ENCODE data around the gene FAM110A. TPM values are rescaled to one million over a fixed set of nuclear protein-coding genes. Genes with fewer than 3 reads are reported as not detected.
"Not testable (repeated sequence)": the region's sequence is repeated elsewhere in the genome, so short reads cannot be mapped to it uniquely, and the experiment has no call there.

The FAM110A gene
- total and polyA plus RNA-seq, 7 donors, result 0.83 to 3.4 (median 2.4) TPM

- intact Hi-C loops (cut with DNase I), result no loop called here
- DNase-seq (peak; percentile 49 to 87), ATAC-seq (peak in 3 of 4 donors; percentile 53 to 86 (median 79))
- peaks cover 14% of the 10 kb centered on the region for H3K4me1 ChIP-seq
- no peaks in the 10 kb centered on the region for H3K36me3 ChIP-seq (ENCODE audit: insufficient read depth in 1 of 2, low read depth in 1 of 2)
- H3K4me3 ChIP-seq, result no peak overlapping the region
- 32 to 34% (median 33%) methylated on average over 6 of the region's 6 CpGs for WGBS, 3 donors
- no peaks in the 10 kb centered on the region for H3K27me3 ChIP-seq (ENCODE audit: insufficient read depth in 3 of 3, low read length in 2 of 3)
- H3K27ac ChIP-seq, result no peak overlapping the region
- no peaks in the 10 kb centered on the region for H3K9me3 ChIP-seq
- no peak for TF ChIP-seq CTCF (IDR thresholded peaks at IDR 0.05)
These were observed 57.7 kb downstream of the FAM110A start for GRCh38 chr20:891058-891705.

- intact Hi-C loops (cut with DNase I), result no loop called here
- TF ChIP-seq CTCF (IDR thresholded peaks at IDR 0.05), result no peak
- WGBS, 3 donors, result 58 to 76% (median 68%) methylated on average over 4 of the region's 4 CpGs
- Histone ChIP-seq H3K27ac (no peak overlapping the region), H3K4me3 (no peak overlapping the region), H3K27me3 (ENCODE audit: insufficient read depth in 3 of 3, low read length in 2 of 3) (no peaks in the 10 kb centered on the region), H3K9me3 (no peaks in the 10 kb centered on the region), H3K36me3 (ENCODE audit: insufficient read depth in 1 of 2, low read depth in 1 of 2) (no peaks in the 10 kb centered on the region), H3K4me1 (peaks cover 14% of the 10 kb centered on the region)
- DNase-seq, result no peak
- ATAC-seq, result no peak
These were observed 58.2 kb downstream of the FAM110A start for GRCh38 chr20:891706-892080.

GRCh38 chr20:892371-892770 lies 58.9 kb downstream of the FAM110A start:
- H3K9me3 ChIP-seq; H3K36me3 ChIP-seq (ENCODE audit: insufficient read depth in 1 of 2, low read depth in 1 of 2); H3K4me3 ChIP-seq; H3K27ac ChIP-seq; H3K27me3 ChIP-seq (ENCODE audit: insufficient read depth in 3 of 3, low read length in 2 of 3); intact Hi-C loops (cut with DNase I); DNase-seq; ATAC-seq: not testable (repeated sequence)
- H3K4me1 ChIP-seq, result peaks cover 14% of the 10 kb centered on the region
- 67 to 90% (median 69%) methylated on average over 5 of the region's 5 CpGs for WGBS, 3 donors

Other genes starting within 250 kb of the FAM110A start
- 10 to 100 TPM in 1 of 4 donors, 1 to 10 TPM in 3; 5.1 to 10.6 (median 6.7) TPM for gene TCF15, start 223.4 kb upstream of the FAM110A start, total RNA-seq
- gene TCF15, start 223.4 kb upstream of the FAM110A start, polyA plus RNA-seq, result 1 to 10 TPM; 3.0 to 4.7 (median 3.2) TPM
- 100 to 1,000 TPM in 1 of 4 donors, 10 to 100 TPM in 3; 30.7 to 150 (median 57.0) TPM for gene SRXN1, start 180.5 kb upstream of the FAM110A start, total RNA-seq
- gene SRXN1, start 180.5 kb upstream of the FAM110A start, polyA plus RNA-seq, result 100 to 1,000 TPM in 2 of 3 donors, 10 to 100 TPM in 1; 37.9 to 172 (median 123) TPM
- not detected for gene SCRT2, start 157.9 kb upstream of the FAM110A start, total RNA-seq
- gene SCRT2, start 157.9 kb upstream of the FAM110A start, polyA plus RNA-seq, result not detected
- gene SLC52A3, start 65.2 kb upstream of the FAM110A start, total RNA-seq, result 1 to 10 TPM in 1 of 4 donors, under 1 TPM in 3; 0.37 to 1.1 (median 0.87) TPM
- under 1 TPM; 0.32 to 0.62 (median 0.43) TPM for gene SLC52A3, start 65.2 kb upstream of the FAM110A start, polyA plus RNA-seq
- under 1 TPM in 2 of 4 donors, not detected in 2; 0.04 to 0.06 TPM for gene ANGPT4, start 82.6 kb downstream of the FAM110A start, total RNA-seq
- under 1 TPM; 0.03 to 0.14 (median 0.10) TPM for gene ANGPT4, start 82.6 kb downstream of the FAM110A start, polyA plus RNA-seq
- gene RSPO4, start 168.6 kb downstream of the FAM110A start, total RNA-seq, result under 1 TPM in 1 of 4 donors, not detected in 3; 0.13 TPM
- gene RSPO4, start 168.6 kb downstream of the FAM110A start, polyA plus RNA-seq, result under 1 TPM in 2 of 3 donors, not detected in 1; 0.01 to 0.03 TPM